ENCODE data around the gene UBR3.

- TF ChIP-seq ZFP37 (tag by site-specific recombination; IDR thresholded peaks at IDR 0.05), result no peak
- no peak for TF ChIP-seq CTCF (tag by site-specific recombination; IDR thresholded peaks at IDR 0.05)
- TF ChIP-seq ZNF704 (tag by site-specific recombination; IDR thresholded peaks at IDR 0.05), result no peak
- TF ChIP-seq ZNF121 (tag by site-specific recombination; IDR thresholded peaks at IDR 0.05), result no peak
- no peak for TF ChIP-seq ZFHX2 (tag by site-specific recombination; conservative IDR thresholded peaks at IDR 0.05)
- TF ChIP-seq ZNF302 (tag by site-specific recombination; IDR thresholded peaks at IDR 0.05; ENCODE audit: low read depth), result no peak
- TF ChIP-seq ZBTB6 (tag by site-specific recombination; IDR thresholded peaks at IDR 0.05), result no peak
- no peak for TF ChIP-seq WT1 (tag by site-specific recombination; IDR thresholded peaks at IDR 0.05)
These were observed 48.8 kb upstream of the UBR3 start for GRCh38 chr2:169778446-169778845.
